Neural cell (in vitro differentiated cells): ENCODE measurements around the gene RIF1. TPM values are rescaled to one million over a fixed set of nuclear protein-coding genes. Genes with fewer than 3 reads are reported as not detected.

ENCODE experiments used
- H2AFZ ChIP-seq: fragments of 200-600, 300-800 bp; sonication (generic), shearing (Covaris generic); 2 replicates; pipeline ENCODE4 v1.6.0; 2014; ENCODE audit warnings: low read depth, mild to moderate bottlenecking, antibody characterized with exemption, low read length, moderate library complexity
- H3F3A ChIP-seq: fragments of 200-600 bp; shearing (Covaris generic); 2 replicates; pipeline ENCODE4 v1.6.1; 2016; ENCODE audit warnings: mild to moderate bottlenecking, moderate library complexity, mixed read lengths, antibody characterized with exemption, low read length; ENCODE audit not compliant: insufficient read depth, poor library complexity, severe bottlenecking
- H3K27ac ChIP-seq: fragments of 200-600, 300-800 bp; sonication (generic), shearing (Covaris generic); 2 replicates; pipeline ENCODE4 v1.5.1; 2014; ENCODE audit warnings: mild to moderate bottlenecking, low read length, moderate library complexity
- H3K27me3 ChIP-seq: fragments of 300-800, 200-600 bp; sonication (generic), shearing (Covaris generic); 2 replicates; pipeline ENCODE4 v1.6.0; 2014; ENCODE audit warnings: mild to moderate bottlenecking, low read depth, low read length, moderate library complexity; ENCODE audit not compliant: insufficient read depth
- H3K36me3 ChIP-seq: fragments of 300-800, 200-600 bp; sonication (generic), shearing (Covaris generic); 2 replicates; pipeline ENCODE4 v1.5.1; 2014; ENCODE audit warnings: mild to moderate bottlenecking, antibody characterized with exemption, low read length, moderate library complexity; ENCODE audit not compliant: insufficient read depth
- H3K4me2 ChIP-seq: fragments of 300-800, 200-600 bp; sonication (generic), shearing (Covaris generic); 2 replicates; pipeline ENCODE4 v1.6.0; 2014; ENCODE audit warnings: mild to moderate bottlenecking, low read length
- H3K4me3 ChIP-seq: fragments of 300-800, 200-600 bp; sonication (generic), shearing (Covaris generic); 2 replicates; pipeline ENCODE4 v1.5.1; 2014; ENCODE audit warnings: mild to moderate bottlenecking, low read length, moderate library complexity
- H3K79me2 ChIP-seq: fragments of 200-600 bp; shearing (Covaris generic); replicated peaks from 2 replicates; pipeline ENCODE4 v1.6.0; 2014; ENCODE audit warnings: mild to moderate bottlenecking, low read length, moderate library complexity; ENCODE audit not compliant: insufficient read depth
- H3K9ac ChIP-seq: fragments of 300-800, 200-600 bp; sonication (generic), shearing (Covaris generic); 2 replicates; pipeline ENCODE4 v1.6.1; 2016; ENCODE audit warnings: mild to moderate bottlenecking, low read length, mixed read lengths
- H3K9me2 ChIP-seq: fragments of 200-600 bp; shearing (Covaris generic); 2 replicates; pipeline ENCODE4 v1.6.1; 2016; ENCODE audit warnings: mild to moderate bottlenecking, low read length, mixed read lengths; ENCODE audit not compliant: insufficient read depth
- H3K9me3 ChIP-seq: fragments of 200-600, 300-800 bp; sonication (generic), shearing (Covaris generic); 2 replicates; pipeline ENCODE4 v1.6.1; 2016; ENCODE audit warnings: mild to moderate bottlenecking, mixed run types, low read length, moderate library complexity, mixed read lengths
- H4K20me1 ChIP-seq: fragments of 200-600 bp; shearing (Covaris generic); 2 replicates; pipeline ENCODE4 v1.6.1; 2016; ENCODE audit warnings: mild to moderate bottlenecking, mixed run types; ENCODE audit not compliant: insufficient read depth
- EP300 ChIP-seq: fragments of 450-650 bp; conservative IDR thresholded peaks from 2 replicates; pipeline ENCODE4 v1.6.1; 2014; ENCODE audit warnings: antibody characterized with exemption, mild to moderate bottlenecking, moderate library complexity; ENCODE audit not compliant: poor library complexity, severe bottlenecking
- EZH2 ChIP-seq: fragments of 200-600, 300-800 bp; shearing (Covaris generic), sonication (generic); IDR thresholded peaks from 2 replicates; pipeline ENCODE4 v1.6.1; 2014; ENCODE audit warnings: antibody characterized with exemption, low read length, borderline replicate concordance, mild to moderate bottlenecking; ENCODE audit not compliant: insufficient read depth, poor library complexity, severe bottlenecking
- MXI1 ChIP-seq: fragments of 450-650 bp; conservative IDR thresholded peaks from 2 replicates; pipeline ENCODE4 v1.6.1; 2014; ENCODE audit warnings: antibody characterized with exemption, mild to moderate bottlenecking; ENCODE audit not compliant: poor library complexity, severe bottlenecking
- POLR2AphosphoS5 ChIP-seq: IDR thresholded peaks from 2 replicates; pipeline ENCODE4 v1.6.1; 2012
- RAD21 ChIP-seq: fragments of 450-650 bp; conservative IDR thresholded peaks from 2 replicates; pipeline ENCODE4 v1.6.1; 2014; ENCODE audit warnings: antibody characterized with exemption, mild to moderate bottlenecking, moderate library complexity
- SMC3 ChIP-seq: fragments of 450-650 bp; conservative IDR thresholded peaks from 2 replicates; pipeline ENCODE4 v1.6.1; 2014; ENCODE audit warnings: antibody characterized with exemption, mild to moderate bottlenecking, moderate library complexity; ENCODE audit not compliant: poor library complexity
- TAF1 ChIP-seq: IDR thresholded peaks from 2 replicates; pipeline ENCODE4 v1.6.1; 2012; ENCODE audit warnings: low read depth
- polyA plus RNA-seq: library from polyadenylated mRNA; depleted of rRNA; stranded (reverse); fragments of >200 nt; gene quantifications from 2 replicates; pipeline ENCODE4 v1.2.3, GENCODE V29; 2014
- TF ChIP-seq, protein P1 (sequence below): fragments of 450-650 bp; IDR thresholded peaks from 2 replicates; pipeline ENCODE4 v1.5.1; 2014; ENCODE audit warnings: antibody characterized with exemption, mild to moderate bottlenecking, moderate library complexity; ENCODE audit not compliant: poor library complexity, severe bottlenecking
- TF ChIP-seq, protein P2 (sequence below): IDR thresholded peaks from 2 replicates; pipeline ENCODE4 v1.6.1; 2012; ENCODE audit warnings: borderline replicate concordance

Gene RIF1
- polyA plus RNA-seq, 1 donor from 2014 or later, result 17.2 TPM

GRCh38 chr2:151423760-151424159 lies 14.1 kb downstream of the RIF1 start:
- H3K27me3 ChIP-seq, result no peaks in the 10 kb centered on the region
- peaks cover 3% of the 10 kb centered on the region for H3K36me3 ChIP-seq

DNA sequence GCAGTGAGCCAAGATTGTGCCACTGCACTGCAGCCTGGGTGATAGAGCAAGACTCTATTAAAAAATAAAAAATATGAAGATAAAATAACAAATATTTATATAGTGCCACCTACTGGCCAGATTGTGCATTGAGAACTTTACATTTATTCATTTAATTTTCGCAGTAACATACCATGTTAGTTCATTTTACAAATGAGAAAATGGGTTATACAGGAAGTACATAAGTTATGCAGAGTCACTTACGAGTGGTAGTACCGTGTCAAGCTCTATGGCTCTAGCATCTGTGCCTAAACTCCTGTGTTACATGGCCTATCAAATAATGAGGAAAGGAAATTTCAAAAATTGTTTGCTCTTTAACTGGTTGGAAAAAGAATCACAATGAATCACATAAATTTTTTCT lies 27.9 kb downstream of the RIF1 start:
- Histone ChIP-seq H3K27me3 (no peaks in the 10 kb centered on the region), H3K4me2 (no peak overlapping the region), H3F3A (no peaks in the 10 kb centered on the region), H3K27ac (no peak overlapping the region), H3K9me3 (no peaks in the 10 kb centered on the region), H3K79me2 (no peaks in the 10 kb centered on the region), H3K9ac (no peak overlapping the region), H3K9me2 (no peaks in the 10 kb centered on the region), H3K4me3 (no peak overlapping the region), H2AFZ (no peak overlapping the region), H4K20me1 (no peaks in the 10 kb centered on the region), H3K36me3 (peaks cover 3% of the 10 kb centered on the region)
- no peak for TF ChIP-seq EP300
- no peak for TF ChIP-seq POLR2AphosphoS5
- TF ChIP-seq TAF1, result no peak
- peak; percentile 68 for TF ChIP-seq SMC3
- TF ChIP-seq, protein P1, sequence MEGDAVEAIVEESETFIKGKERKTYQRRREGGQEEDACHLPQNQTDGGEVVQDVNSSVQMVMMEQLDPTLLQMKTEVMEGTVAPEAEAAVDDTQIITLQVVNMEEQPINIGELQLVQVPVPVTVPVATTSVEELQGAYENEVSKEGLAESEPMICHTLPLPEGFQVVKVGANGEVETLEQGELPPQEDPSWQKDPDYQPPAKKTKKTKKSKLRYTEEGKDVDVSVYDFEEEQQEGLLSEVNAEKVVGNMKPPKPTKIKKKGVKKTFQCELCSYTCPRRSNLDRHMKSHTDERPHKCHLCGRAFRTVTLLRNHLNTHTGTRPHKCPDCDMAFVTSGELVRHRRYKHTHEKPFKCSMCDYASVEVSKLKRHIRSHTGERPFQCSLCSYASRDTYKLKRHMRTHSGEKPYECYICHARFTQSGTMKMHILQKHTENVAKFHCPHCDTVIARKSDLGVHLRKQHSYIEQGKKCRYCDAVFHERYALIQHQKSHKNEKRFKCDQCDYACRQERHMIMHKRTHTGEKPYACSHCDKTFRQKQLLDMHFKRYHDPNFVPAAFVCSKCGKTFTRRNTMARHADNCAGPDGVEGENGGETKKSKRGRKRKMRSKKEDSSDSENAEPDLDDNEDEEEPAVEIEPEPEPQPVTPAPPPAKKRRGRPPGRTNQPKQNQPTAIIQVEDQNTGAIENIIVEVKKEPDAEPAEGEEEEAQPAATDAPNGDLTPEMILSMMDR, result peak; percentile 67
- TF ChIP-seq RAD21, result peak; percentile 47

More at GRCh38 chr2:151423760-151424159, 14.1 kb downstream of the RIF1 start:
- Histone ChIP-seq H3K4me3 (no peak overlapping the region), H3K79me2 (peaks cover 2% of the 10 kb centered on the region), H3K9ac (no peak overlapping the region), H3K9me3 (no peaks in the 10 kb centered on the region), H3K27ac (no peak overlapping the region), H3K9me2 (no peaks in the 10 kb centered on the region), H2AFZ (no peak overlapping the region), H4K20me1 (no peaks in the 10 kb centered on the region), H3F3A (no peaks in the 10 kb centered on the region), H3K4me2 (no peak overlapping the region)
- TF ChIP-seq MXI1 (no peak), TAF1 (no peak), RAD21 (no peak), SMC3 (no peak), POLR2AphosphoS5 (no peak), EZH2 (no peak), EP300 (no peak)
- TF ChIP-seq, protein P1, result no peak
- TF ChIP-seq, protein P2, sequence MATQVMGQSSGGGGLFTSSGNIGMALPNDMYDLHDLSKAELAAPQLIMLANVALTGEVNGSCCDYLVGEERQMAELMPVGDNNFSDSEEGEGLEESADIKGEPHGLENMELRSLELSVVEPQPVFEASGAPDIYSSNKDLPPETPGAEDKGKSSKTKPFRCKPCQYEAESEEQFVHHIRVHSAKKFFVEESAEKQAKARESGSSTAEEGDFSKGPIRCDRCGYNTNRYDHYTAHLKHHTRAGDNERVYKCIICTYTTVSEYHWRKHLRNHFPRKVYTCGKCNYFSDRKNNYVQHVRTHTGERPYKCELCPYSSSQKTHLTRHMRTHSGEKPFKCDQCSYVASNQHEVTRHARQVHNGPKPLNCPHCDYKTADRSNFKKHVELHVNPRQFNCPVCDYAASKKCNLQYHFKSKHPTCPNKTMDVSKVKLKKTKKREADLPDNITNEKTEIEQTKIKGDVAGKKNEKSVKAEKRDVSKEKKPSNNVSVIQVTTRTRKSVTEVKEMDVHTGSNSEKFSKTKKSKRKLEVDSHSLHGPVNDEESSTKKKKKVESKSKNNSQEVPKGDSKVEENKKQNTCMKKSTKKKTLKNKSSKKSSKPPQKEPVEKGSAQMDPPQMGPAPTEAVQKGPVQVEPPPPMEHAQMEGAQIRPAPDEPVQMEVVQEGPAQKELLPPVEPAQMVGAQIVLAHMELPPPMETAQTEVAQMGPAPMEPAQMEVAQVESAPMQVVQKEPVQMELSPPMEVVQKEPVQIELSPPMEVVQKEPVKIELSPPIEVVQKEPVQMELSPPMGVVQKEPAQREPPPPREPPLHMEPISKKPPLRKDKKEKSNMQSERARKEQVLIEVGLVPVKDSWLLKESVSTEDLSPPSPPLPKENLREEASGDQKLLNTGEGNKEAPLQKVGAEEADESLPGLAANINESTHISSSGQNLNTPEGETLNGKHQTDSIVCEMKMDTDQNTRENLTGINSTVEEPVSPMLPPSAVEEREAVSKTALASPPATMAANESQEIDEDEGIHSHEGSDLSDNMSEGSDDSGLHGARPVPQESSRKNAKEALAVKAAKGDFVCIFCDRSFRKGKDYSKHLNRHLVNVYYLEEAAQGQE, result no peak
